ENCODE measurements around the gene PCSK6.

DNA sequence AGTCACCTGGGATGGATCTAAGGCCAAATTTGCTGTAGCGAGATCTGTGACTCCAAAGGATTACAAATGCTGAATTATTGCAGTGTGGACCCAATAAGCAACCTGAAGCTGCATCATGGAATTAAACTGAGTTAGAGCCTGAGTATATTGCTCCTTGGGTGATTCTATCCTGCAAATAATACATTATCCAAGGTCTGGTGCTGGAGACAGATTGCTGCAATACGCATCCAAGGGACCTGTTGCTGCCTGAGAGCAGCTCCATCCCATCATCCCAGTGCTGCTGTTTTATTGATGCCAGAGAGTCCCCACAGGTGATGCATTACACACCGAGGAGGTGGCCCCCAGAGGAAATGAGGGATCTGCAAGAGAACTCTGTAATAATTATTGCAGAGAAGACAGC lies 31.6 kb upstream of the PCSK6 start:
- TF ChIP-seq, protein P1, sequence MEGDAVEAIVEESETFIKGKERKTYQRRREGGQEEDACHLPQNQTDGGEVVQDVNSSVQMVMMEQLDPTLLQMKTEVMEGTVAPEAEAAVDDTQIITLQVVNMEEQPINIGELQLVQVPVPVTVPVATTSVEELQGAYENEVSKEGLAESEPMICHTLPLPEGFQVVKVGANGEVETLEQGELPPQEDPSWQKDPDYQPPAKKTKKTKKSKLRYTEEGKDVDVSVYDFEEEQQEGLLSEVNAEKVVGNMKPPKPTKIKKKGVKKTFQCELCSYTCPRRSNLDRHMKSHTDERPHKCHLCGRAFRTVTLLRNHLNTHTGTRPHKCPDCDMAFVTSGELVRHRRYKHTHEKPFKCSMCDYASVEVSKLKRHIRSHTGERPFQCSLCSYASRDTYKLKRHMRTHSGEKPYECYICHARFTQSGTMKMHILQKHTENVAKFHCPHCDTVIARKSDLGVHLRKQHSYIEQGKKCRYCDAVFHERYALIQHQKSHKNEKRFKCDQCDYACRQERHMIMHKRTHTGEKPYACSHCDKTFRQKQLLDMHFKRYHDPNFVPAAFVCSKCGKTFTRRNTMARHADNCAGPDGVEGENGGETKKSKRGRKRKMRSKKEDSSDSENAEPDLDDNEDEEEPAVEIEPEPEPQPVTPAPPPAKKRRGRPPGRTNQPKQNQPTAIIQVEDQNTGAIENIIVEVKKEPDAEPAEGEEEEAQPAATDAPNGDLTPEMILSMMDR (IDR thresholded peaks at IDR 0.05), result no peak
- TF ChIP-seq POLR2A (IDR thresholded peaks at IDR 0.05) (no peak), POLR2AphosphoS5 (IDR thresholded peaks at IDR 0.05) (no peak)
